Peyer's patch (tissue), 4 donors: Measurements from ENCODE around the gene UPF2. TPM values are rescaled to one million over a fixed set of nuclear protein-coding genes. Genes with fewer than 3 reads are reported as not detected.
"Not testable (repeated sequence)": the region's sequence is repeated elsewhere in the genome, so short reads cannot be mapped to it uniquely, and the experiment has no call there.

Experiments
- DNase-seq, 3 donors: peaks; one replicate each; pipeline ENCODE4 v3.0.0-alpha.2; 2017 to 2019
- H3K27ac ChIP-seq, 4 donors: fragments of 200-600 bp; sonication (generic); one replicate each; pipeline ENCODE4 v1.5.1; 2016 to 2019
- H3K27me3 ChIP-seq, 2 donors: fragments of 200-600 bp; sonication (generic); one replicate each; pipeline ENCODE4 v1.5.1; 2019
- H3K36me3 ChIP-seq, 3 donors: fragments of 200-600 bp; sonication (generic); one replicate each; pipeline ENCODE4 v1.5.1; 2016 to 2019
- H3K4me1 ChIP-seq, 4 donors: fragments of 200-600 bp; sonication (generic); one replicate each; pipeline ENCODE4 v1.5.1; 2016 to 2019
- H3K4me3 ChIP-seq, 4 donors: fragments of 200-600 bp; sonication (generic); 1 replicate in 3 of 4; 2 replicates in 1 of 4; pipeline ENCODE4 v1.5.1; 2016 to 2019; ENCODE audit warnings: mild to moderate bottlenecking in 1 of 4
- H3K9me3 ChIP-seq, 4 donors: fragments of 200-600 bp; sonication (generic); one replicate each; pipeline ENCODE4 v1.5.1; 2016 to 2019; ENCODE audit warnings: mild to moderate bottlenecking in 1 of 4
- POLR2A ChIP-seq, 2 donors: fragments of 450-650 bp; IDR thresholded peaks; one replicate each; pipeline ENCODE4 v1.5.1; 2017; ENCODE audit warnings: antibody characterized with exemption in 2 of 2, mild to moderate bottlenecking in 2 of 2, moderate library complexity in 2 of 2
- total RNA-seq, 4 donors: library from RNA; depleted of rRNA; stranded (reverse); fragments of >200 nt; gene quantifications; one replicate each; pipeline ENCODE4 v1.1.0, GENCODE V29; 2016
- TF ChIP-seq, protein P1 (sequence below), 6 experiments: fragments of 450-650 bp in 4 of 6; fragments of 200-600 bp in 2 of 6; sonication (generic) in 1 of 6; IDR thresholded peaks; one replicate each; pipeline ENCODE4 v1.5.1; 2017 to 2019; ENCODE audit warnings: antibody characterized with exemption in 6 of 6, mild to moderate bottlenecking in 3 of 6, moderate library complexity in 1 of 6

UPF2 gene
- total RNA-seq, 4 donors from 2014 or later, result 12.6 to 56.1 (median 21.0) TPM

DNA sequence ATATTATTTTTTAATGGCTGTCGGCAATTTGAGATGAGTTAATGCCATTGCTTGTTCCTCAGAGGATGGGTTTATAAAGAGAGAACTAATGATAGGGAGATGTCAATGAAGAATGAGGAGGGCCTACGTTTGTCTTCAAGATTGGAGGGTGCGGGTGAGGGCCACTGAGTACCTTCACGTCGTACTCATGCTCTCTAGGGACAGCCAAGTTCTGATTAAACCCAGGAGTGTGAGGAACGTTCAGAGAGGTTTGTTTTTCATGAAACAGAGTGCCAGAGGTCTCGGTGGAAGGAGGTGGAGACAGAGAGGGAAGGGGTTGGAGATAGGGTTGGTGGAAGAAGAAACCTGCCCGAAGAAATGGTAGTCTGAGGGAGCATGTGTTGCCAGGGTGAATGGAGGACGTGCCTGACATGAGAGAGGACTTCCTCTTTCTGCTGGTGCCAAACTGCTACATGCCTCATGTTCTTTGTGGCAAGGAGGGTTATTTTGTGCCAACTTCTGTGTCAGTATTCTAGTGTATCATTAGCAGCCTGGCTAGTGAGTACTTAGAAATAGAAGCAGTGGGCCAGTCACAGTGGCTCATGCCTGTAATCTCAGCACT is 35.1 kb upstream of the UPF2 start:
- DNase-seq, result peak in 1 of 3 donors; percentile 40
- no peaks in the 10 kb centered on the region for H3K4me1 ChIP-seq
- no peak overlapping the region for H3K4me3 ChIP-seq
- TF ChIP-seq, protein P1, sequence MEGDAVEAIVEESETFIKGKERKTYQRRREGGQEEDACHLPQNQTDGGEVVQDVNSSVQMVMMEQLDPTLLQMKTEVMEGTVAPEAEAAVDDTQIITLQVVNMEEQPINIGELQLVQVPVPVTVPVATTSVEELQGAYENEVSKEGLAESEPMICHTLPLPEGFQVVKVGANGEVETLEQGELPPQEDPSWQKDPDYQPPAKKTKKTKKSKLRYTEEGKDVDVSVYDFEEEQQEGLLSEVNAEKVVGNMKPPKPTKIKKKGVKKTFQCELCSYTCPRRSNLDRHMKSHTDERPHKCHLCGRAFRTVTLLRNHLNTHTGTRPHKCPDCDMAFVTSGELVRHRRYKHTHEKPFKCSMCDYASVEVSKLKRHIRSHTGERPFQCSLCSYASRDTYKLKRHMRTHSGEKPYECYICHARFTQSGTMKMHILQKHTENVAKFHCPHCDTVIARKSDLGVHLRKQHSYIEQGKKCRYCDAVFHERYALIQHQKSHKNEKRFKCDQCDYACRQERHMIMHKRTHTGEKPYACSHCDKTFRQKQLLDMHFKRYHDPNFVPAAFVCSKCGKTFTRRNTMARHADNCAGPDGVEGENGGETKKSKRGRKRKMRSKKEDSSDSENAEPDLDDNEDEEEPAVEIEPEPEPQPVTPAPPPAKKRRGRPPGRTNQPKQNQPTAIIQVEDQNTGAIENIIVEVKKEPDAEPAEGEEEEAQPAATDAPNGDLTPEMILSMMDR (IDR thresholded peaks at IDR 0.05), result no peak
- TF ChIP-seq POLR2A (IDR thresholded peaks at IDR 0.05), result no peak
- no peaks in the 10 kb centered on the region for H3K27me3 ChIP-seq
- H3K36me3 ChIP-seq, result peaks cover 0 to 12% (median 0%) of the 10 kb centered on the region in 3 donors
- peak overlapping the region in 1 of 4 donors; percentile 68 for H3K27ac ChIP-seq
- no peaks in the 10 kb centered on the region for H3K9me3 ChIP-seq

DNA sequence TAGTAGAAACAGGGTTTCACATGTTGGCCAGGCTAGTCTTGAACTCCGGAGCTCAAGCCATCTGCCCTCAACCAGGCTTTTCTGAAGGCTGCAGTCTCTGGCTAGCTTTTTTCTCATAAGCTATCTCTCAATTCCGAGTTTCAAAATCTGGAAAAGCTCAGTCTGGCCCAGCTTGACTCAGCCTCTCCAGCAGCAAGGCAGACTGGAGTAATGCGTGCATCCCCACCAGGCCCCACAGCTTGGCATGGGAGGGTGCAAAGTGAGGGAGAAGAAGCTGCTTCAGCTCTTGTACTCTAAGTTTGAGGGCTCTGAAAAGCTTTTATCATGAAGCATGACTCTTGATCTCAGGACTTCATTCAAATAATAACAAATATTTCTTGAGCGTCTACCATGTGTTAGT is 30.9 kb upstream of the UPF2 start:
- H3K4me3 ChIP-seq, result no peak overlapping the region
- no peak for DNase-seq
- H3K4me1 ChIP-seq, result peaks cover 0 to 7% (median 1%) of the 10 kb centered on the region in 4 donors
- no peak overlapping the region for H3K27ac ChIP-seq
- no peaks in the 10 kb centered on the region for H3K9me3 ChIP-seq
- no peaks in the 10 kb centered on the region for H3K27me3 ChIP-seq
- peaks cover 0 to 3% (median 0%) of the 10 kb centered on the region in 3 donors for H3K36me3 ChIP-seq
- TF ChIP-seq POLR2A (IDR thresholded peaks at IDR 0.05), result no peak
- TF ChIP-seq, protein P1 (IDR thresholded peaks at IDR 0.05), result no peak

DNA sequence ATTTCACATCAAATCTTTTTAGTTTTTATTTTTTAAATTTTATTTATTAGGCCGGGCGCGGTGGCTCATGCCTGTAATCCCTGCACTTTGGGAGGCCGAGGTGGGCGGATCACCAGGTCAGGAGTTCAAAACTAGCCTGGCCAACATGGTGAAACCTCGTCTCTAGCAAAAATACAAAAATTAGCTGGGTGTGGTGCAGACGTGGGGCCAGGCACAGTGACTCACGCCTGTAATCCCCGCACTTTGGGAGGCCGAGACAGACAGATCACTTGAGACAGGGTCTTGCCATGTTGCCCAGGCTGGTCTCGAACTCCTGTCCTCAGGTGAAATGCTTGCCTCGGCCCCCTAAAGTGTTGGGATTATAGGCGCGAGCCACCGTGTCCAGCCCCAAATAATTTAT is 28.8 kb upstream of the UPF2 start:
- not testable (repeated sequence) for H3K27me3 ChIP-seq, H3K4me3 ChIP-seq, DNase-seq, H3K4me1 ChIP-seq, H3K27ac ChIP-seq, H3K36me3 ChIP-seq, H3K9me3 ChIP-seq

DNA sequence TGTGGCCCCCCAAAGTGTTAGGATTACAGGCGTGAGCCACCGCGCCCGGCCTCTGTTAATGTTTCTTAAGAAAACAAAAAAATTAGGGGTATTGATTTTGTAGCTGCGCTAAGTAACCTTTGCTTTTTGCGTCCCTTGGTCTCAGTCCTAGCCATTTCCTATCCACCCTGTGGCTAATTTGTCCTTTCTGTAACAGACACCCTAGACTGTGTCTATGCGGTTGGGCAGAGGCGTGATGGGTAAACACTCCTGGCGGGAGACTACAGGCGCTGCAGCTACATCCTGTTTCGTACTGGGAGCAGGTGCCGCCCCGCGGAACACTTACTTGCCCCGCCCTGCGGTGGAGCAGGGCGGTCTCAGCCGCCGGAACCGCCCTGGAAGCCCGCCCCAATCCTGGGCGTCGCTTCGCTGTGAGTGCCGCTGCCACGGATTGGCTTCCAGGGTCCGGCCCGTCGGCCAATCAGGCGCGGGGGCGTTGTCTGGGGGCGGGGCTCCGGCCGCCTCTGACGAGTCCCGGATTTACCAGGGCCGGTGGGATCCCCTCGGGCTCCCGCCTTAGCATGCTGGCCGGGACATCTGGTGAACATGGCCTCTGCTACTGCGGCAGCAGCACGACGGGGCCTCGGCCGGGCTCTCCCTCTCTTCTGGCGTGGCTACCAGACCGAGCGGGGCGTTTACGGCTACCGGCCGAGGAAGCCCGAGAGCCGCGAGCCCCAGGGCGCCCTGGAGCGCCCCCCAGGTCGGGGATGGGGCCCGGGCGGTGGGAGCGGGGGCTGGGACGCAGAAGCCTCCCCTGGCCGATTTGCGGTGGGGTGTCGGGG is 26.1 kb upstream of the UPF2 start, which contains the start of gene DHTKD1:
Gene DHTKD1, plus strand, starts transcription at position 506 of the 821 bp plus-strand sequence. Its CDS starts 80 bp downstream, at position 586.
- Histone ChIP-seq H3K4me1 (peaks cover 0 to 7% (median 1%) of the 10 kb centered on the region in 4 donors), H3K36me3 (no peaks in the 10 kb centered on the region), H3K9me3 (no peaks in the 10 kb centered on the region), H3K4me3 (peak within 1 kb of the TSS; percentile 67 to 100 (median 86)), H3K27ac (peak within 1 kb of the TSS; percentile 86 to 96 (median 89)), H3K27me3 (no peaks in the 10 kb centered on the region)
- DNase-seq, result peak; percentile 97 to 100 (median 99)
- peak; percentile 25 to 56 for TF ChIP-seq POLR2A (IDR thresholded peaks at IDR 0.05)
- TF ChIP-seq, protein P1 (IDR thresholded peaks at IDR 0.05), result peak in 5 of 6 experiments; percentile 31 to 80 (median 71)

DNA sequence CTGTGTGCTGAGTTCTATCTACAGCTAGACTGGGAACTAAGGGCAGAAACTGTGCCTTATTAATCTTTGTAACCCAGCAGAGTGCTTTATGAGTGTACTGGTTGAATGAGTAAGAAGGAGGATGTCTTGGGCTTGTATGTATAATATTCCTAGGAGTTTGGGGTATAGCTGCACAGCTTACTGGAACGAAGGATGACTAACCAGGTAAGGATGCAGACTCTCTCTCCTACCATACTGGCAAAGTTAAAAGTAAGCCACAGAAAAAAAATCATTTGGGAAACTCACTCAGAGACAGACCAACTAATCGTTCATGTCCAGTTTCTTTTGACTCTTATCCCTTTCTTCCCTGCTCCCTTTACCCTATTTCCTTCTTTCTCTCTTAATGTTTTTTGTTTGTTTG is 24.7 kb upstream of the UPF2 start:
- TF ChIP-seq, protein P1 (IDR thresholded peaks at IDR 0.05), result no peak
- TF ChIP-seq POLR2A (IDR thresholded peaks at IDR 0.05), result no peak
- Histone ChIP-seq H3K9me3 (no peaks in the 10 kb centered on the region), H3K27ac (no peak overlapping the region), H3K4me3 (no peak overlapping the region), H3K27me3 (no peaks in the 10 kb centered on the region), H3K36me3 (no peaks in the 10 kb centered on the region), H3K4me1 (peaks cover 0 to 7% (median 1%) of the 10 kb centered on the region in 4 donors)
- no peak for DNase-seq

DNA sequence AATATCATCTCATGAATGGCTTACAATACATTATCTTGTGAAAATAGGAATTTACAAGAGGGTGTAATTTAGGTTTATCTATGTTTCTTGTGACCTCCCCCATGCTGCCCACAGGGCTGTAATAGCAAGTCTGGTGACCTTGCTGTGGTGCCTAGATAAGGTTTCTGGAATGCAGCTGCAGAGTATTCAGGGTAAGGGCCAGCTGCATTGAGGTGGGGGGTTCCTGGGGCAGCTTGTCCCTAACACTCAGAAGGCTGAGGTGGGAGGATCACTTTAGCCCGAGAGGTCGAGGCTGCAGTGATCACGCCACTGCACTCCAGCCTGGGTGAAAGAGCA is 20.8 kb upstream of the UPF2 start:
- Histone ChIP-seq H3K9me3 (no peaks in the 10 kb centered on the region), H3K27ac (peak overlapping the region in 1 of 4 donors; percentile 58), H3K4me1 (no peaks in the 10 kb centered on the region), H3K27me3 (no peaks in the 10 kb centered on the region), H3K4me3 (no peak overlapping the region), H3K36me3 (no peaks in the 10 kb centered on the region)
- TF ChIP-seq, protein P1 (IDR thresholded peaks at IDR 0.05), result no peak
- TF ChIP-seq POLR2A (IDR thresholded peaks at IDR 0.05), result no peak
- no peak for DNase-seq
